Measurements from ENCODE around the gene MLF1. TPM values are rescaled to one million over a fixed set of nuclear protein-coding genes. Genes with fewer than 3 reads are reported as not detected.

MLF1 gene
- total RNA-seq, 2 donors from 2014 or later, result 0.67 to 0.86 TPM

DNA sequence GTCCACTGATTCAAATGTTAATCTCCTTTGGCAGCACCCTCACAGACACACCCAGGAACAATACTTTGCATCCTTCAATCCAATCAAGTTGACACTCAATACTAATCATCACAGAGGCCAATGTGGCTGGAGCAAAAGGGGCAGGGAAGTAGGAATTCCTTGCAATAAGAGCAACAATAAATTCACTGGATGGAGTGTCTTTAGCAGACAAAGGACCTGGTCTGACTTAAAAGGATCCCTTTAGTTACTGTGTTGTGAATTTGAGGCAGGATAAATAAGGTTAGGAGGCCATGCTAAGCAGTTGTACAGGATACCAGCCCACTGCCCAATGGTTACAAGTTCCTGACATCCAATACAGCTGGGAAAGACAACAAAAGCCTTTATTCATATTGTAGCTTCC lies 61.0 kb downstream of the MLF1 start:
- DNase-seq (ENCODE audit: low spot score), result no peak
- Mint-ChIP-seq H3K4me3 (no peak overlapping the region), H3K27me3 (peaks cover 19 to 22% of the 10 kb centered on the region in 2 donors), H3K27ac (no peak overlapping the region), H3K4me1 (ENCODE audit: low read depth in 2 of 2) (no peaks in the 10 kb centered on the region), H3K36me3 (no peaks in the 10 kb centered on the region), H3K9me3 (no peaks in the 10 kb centered on the region)
- ATAC-seq, result no peak

DNA sequence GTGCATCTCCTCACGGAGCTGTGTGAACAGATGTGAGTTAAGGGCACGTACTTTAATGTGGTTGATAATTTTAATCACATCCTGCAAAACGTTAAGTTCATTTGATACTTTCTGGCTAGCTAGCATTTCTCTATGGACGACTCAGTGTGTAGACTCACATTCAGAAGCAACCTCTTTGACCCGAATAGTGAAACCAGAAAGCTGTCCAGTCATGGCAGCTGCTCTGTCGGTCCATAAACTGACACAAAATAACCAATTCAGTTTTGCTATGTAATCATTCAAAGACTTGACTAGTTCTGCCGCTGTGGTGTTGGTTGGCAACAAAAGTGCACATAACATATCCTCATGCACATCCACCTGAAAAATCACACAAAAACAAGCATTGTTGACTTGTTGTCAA lies 69.7 kb downstream of the MLF1 start:
- Mint-ChIP-seq H3K9me3 (no peaks in the 10 kb centered on the region), H3K4me3 (no peak overlapping the region), H3K27ac (no peak overlapping the region), H3K27me3 (no peaks in the 10 kb centered on the region), H3K4me1 (ENCODE audit: low read depth in 2 of 2) (peaks cover 11 to 13% of the 10 kb centered on the region in 2 donors), H3K36me3 (peaks cover 4% of the 10 kb centered on the region)
- no peak for ATAC-seq
- DNase-seq (ENCODE audit: low spot score), result no peak

DNA sequence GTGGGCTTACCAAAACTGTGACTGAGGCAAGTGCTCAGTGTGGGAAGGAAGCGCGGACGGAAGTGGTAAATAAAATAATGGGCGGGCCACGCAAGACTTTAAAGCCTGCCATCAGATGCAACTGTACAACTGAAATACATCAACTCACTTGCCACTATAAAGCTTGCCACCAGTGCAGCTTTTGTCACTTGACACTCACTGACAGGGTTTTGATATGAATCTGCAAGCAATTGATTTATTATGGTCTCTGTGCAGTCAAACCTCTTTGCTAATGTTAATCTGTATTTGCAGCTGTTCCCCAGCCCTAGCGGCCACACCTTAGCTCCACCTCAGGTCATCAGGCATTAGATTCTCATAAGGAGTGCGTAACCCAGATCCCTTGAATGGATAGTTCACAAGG lies 71.0 kb downstream of the MLF1 start:
- Mint-ChIP-seq H3K27ac (peak overlapping the region in 1 of 2 donors; percentile 43), H3K4me1 (ENCODE audit: low read depth in 2 of 2) (peaks cover 20 to 24% of the 10 kb centered on the region in 2 donors), H3K27me3 (no peaks in the 10 kb centered on the region), H3K9me3 (no peaks in the 10 kb centered on the region), H3K4me3 (no peak overlapping the region), H3K36me3 (peaks cover 10% of the 10 kb centered on the region)
- ATAC-seq (no peak), DNase-seq (ENCODE audit: low spot score) (no peak)

DNA sequence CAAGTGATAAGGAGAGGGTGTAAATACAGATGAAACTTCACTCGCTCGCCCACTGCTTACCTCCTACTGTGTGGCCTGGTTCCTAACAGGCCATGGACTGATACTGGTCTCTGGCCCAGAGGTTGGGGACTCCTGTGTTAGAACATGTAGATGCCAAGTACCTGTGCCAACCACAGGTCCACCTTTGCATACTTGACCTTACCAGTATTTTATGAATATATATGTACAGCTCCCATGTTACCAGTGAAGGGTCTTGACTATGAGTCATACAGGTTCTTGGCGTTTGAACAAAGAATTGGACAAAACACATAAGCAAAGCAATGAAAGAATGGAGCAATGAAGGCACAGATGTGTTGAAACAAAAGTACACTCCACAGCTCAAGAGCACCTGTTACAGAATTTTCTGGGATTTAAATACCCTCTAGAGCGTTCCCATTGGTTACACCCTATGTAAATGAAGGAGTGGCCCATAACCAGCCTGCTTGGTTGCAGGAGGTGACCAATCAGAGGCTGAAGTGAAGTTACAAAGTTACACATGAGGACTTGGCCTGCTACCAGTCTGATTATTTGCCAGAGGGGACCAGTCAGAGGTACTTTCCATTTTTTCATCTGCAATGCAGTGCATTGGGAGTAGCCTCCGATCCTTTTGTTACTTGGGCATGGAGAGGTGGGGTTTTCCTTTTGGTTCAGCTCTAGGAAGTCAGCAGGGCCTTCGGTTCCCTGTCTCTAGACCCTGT lies 71.6 kb downstream of the MLF1 start:
- no peak overlapping the region for H3K27ac Mint-ChIP-seq
- H3K27me3 Mint-ChIP-seq, result no peaks in the 10 kb centered on the region
- no peaks in the 10 kb centered on the region for H3K9me3 Mint-ChIP-seq
- DNase-seq (ENCODE audit: low spot score) (no peak), ATAC-seq (no peak)
- H3K36me3 Mint-ChIP-seq, result peaks cover 11% of the 10 kb centered on the region
- H3K4me3 Mint-ChIP-seq, result no peak overlapping the region
- H3K4me1 Mint-ChIP-seq (ENCODE audit: low read depth in 2 of 2), result peaks cover 20 to 24% of the 10 kb centered on the region in 2 donors

DNA sequence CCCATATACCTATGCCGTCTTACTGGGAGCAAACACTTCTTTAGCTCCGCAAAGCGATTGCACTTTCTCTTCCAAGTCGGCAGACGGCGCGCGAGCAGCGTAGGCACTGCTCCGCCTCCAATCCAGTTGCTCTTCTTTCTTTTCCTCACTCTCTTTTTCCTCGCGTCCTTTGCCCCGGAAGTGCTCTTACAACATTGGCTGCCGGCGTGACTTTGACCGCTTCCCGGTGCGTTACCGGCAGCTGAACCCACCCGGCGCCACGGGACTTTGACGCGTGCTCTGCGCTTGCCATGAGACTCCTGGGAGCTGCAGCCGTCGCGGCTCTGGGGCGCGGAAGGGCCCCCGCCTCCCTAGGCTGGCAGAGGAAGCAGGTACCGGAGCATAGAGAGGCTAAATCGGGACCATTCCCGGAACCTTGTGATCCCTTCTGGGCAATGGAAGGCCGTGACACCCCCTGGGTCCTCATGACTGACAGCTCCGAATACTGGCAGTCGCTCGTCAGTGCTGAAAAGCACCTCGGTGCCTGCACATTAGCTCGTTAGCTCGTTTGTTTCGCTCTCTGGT lies 73.4 kb downstream of the MLF1 start, which contains the start of gene GFM1:
GFM1 (plus strand) TSS at position 183 of the 564 bp plus-strand sequence; CDS start at position 291, 108 bp downstream.
- DNase-seq (ENCODE audit: low spot score) (peak; percentile 91), ATAC-seq (peak; percentile 96 to 98)
- Mint-ChIP-seq H3K36me3 (peaks cover 16% of the 10 kb centered on the region), H3K9me3 (no peaks in the 10 kb centered on the region), H3K4me3 (peak within 1 kb of the TSS; percentile 89), H3K27me3 (no peaks in the 10 kb centered on the region), H3K27ac (peak within 1 kb of the TSS; percentile 88 to 95), H3K4me1 (ENCODE audit: low read depth in 2 of 2) (peaks cover 24 to 26% of the 10 kb centered on the region in 2 donors)

DNA sequence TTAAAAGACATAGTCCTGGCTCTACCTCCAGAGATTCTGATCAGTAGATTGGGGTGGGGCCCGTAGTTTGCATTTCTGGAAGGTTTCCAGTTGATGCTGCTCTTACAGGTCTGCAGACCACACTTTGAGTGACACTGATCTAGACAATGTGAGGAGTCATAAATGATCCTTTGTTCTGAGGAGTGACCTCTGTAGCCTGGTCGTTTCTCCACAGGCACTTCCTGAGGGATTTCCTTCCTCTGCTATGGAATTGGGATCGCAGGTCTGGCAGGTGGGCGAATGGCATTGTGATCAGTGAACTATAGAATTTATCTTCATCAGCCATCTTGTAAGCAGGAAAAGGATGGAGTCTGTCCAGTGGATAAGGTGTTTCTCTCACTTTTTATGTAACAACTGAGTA lies 78.8 kb downstream of the MLF1 start:
- H3K9me3 Mint-ChIP-seq, result no peaks in the 10 kb centered on the region
- peaks cover 17 to 23% of the 10 kb centered on the region in 2 donors for H3K4me1 Mint-ChIP-seq (ENCODE audit: low read depth in 2 of 2)
- H3K27me3 Mint-ChIP-seq, result no peaks in the 10 kb centered on the region
- H3K4me3 Mint-ChIP-seq, result no peak overlapping the region
- no peak for DNase-seq (ENCODE audit: low spot score)
- no peak overlapping the region for H3K27ac Mint-ChIP-seq
- ATAC-seq, result no peak
- peaks cover 24% of the 10 kb centered on the region for H3K36me3 Mint-ChIP-seq

DNA sequence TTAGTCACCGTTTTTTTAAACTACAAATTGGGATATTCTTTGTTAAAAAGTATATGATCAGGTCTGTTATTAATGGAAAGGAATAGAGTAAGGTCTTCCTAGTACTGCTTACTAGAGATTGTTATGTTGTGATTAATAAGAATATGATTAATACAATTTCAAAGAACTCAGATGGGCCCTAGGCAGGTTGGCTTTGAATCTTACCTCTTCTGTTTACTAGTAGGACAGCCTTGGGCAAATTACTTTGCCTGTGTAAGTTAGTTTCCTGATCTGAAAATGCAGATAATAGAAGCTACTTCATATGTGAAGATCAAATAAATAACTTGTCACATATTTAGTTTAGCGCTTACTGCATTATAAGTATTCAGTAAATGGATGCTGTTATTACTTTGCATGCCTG lies 80.2 kb downstream of the MLF1 start:
- Mint-ChIP-seq H3K27ac (no peak overlapping the region), H3K36me3 (peaks cover 20% of the 10 kb centered on the region), H3K9me3 (no peaks in the 10 kb centered on the region)

DNA sequence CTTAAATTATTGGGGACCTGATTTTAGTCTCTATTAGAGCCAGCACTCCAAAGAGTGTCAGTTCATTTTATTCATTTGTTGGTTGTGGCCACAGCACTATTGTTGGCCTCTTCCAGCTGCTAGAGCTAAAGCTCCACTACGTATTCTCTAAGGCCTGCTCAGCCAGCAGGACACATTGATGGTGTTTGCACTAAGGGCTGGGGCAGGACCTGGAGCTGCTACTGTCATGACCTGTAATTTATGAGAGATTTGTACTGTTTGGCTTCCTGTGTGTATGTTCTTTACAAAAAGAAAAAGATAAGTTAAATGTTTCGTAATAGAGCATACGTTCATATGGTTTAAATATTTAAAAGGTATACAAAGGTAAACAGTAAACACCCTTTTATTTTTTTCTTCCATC lies 81.5 kb downstream of the MLF1 start:
- peaks cover 0 to 9% of the 10 kb centered on the region in 2 donors for H3K4me1 Mint-ChIP-seq (ENCODE audit: low read depth in 2 of 2)
- ATAC-seq (no peak), DNase-seq (ENCODE audit: low spot score) (no peak)
- H3K9me3 Mint-ChIP-seq, result no peaks in the 10 kb centered on the region
- no peak overlapping the region for H3K27ac Mint-ChIP-seq
- no peaks in the 10 kb centered on the region for H3K27me3 Mint-ChIP-seq
- peaks cover 16% of the 10 kb centered on the region for H3K36me3 Mint-ChIP-seq
- H3K4me3 Mint-ChIP-seq, result no peak overlapping the region

More for the DNA sequence above, 80.2 kb downstream of the MLF1 start:
- Mint-ChIP-seq H3K27me3 (no peaks in the 10 kb centered on the region), H3K4me1 (ENCODE audit: low read depth in 2 of 2) (peaks cover 6 to 13% of the 10 kb centered on the region in 2 donors), H3K4me3 (no peak overlapping the region)
- ATAC-seq (no peak), DNase-seq (ENCODE audit: low spot score) (no peak)

Other genes starting within 250 kb of the MLF1 start
- gene GFM1, start 73.3 kb downstream of the MLF1 start, total RNA-seq, result 10 to 100 TPM; 63.9 to 69.5 TPM
- gene LXN, start 101.5 kb downstream of the MLF1 start, total RNA-seq, result 10 to 100 TPM in 1 of 2 donors, 1 to 10 TPM in 1; 3.8 to 16.1 TPM
- gene RARRES1, start 161.3 kb downstream of the MLF1 start, total RNA-seq, result not detected
- 10 to 100 TPM; 21.9 to 25.5 TPM for gene MFSD1, start 230.9 kb downstream of the MLF1 start, total RNA-seq

All from natural killer cell treated with Interleukin-12 subunit alpha and Interleukin-12 subunit beta and Interleukin-15 and Interleukin-18, amount 100 ng/mL, for 72 hours (primary cell).